HG02870 (cell line): Measurements from ENCODE around the gene S100G.
"Not testable (repeated sequence)": the region's sequence is repeated elsewhere in the genome, so short reads cannot be mapped to it uniquely, and the experiment has no call there.

ENCODE experiments used
- ATAC-seq: cut with Tn5 transposase; IDR thresholded peaks from one replicate; pipeline ENCODE4 v1.9.1; 2021; ENCODE audit warnings: mild to moderate bottlenecking, moderate library complexity; ENCODE audit not compliant: unreplicated experiment

S100G gene

GRCh38 chrX:16649858-16650257 is at the start of gene S100G:
S100G (plus strand) TSS chrX:16650158; CDS start chrX:16651007, 849 bp downstream.
- ATAC-seq: no peak

DNA sequence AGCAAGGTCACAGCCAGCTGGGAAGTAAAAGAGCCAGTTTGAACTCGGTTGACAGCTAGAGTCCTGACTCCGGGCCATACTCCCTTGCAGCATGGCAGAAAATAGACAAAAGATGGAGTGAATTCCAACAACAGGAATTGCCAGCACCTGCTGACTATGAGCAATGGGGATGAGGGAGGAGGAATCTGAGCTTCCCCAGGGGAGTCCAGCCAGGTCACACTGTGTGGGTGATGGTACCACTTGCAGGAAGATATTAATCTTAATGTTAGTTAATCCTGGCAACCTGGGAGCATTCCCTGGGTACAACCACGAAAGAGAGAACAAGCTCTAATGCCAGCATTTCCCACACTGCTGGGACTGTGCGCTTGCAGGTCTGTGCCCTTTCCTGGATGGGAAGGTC is 48.1 kb upstream of the S100G start:
- ATAC-seq: no peak

DNA sequence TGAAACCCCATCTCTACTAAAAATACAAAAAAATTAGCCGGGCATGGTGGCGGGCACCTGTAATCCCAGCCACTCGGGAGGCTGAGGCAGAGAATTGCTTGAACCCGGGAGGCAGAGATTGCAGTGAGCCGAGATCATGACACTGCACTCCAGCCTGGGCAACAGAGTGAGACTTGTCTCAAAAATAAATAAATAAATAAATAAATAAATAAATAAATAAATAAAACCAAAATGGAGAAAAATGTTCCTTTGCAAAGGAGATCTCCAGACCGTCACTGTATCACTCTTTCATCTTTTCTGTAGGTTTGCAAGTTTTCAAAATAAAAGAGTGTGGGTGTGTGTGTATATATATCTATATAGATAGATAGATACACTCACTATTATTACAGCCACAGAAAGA is 46.7 kb upstream of the S100G start:
- ATAC-seq: not testable (repeated sequence)

- ATAC-seq: no peak
These were observed 46.1 kb upstream of the S100G start for GRCh38 chrX:16603822-16604221.

- ATAC-seq: no peak
These were observed 45.6 kb upstream of the S100G start for GRCh38 chrX:16604337-16604736.

DNA sequence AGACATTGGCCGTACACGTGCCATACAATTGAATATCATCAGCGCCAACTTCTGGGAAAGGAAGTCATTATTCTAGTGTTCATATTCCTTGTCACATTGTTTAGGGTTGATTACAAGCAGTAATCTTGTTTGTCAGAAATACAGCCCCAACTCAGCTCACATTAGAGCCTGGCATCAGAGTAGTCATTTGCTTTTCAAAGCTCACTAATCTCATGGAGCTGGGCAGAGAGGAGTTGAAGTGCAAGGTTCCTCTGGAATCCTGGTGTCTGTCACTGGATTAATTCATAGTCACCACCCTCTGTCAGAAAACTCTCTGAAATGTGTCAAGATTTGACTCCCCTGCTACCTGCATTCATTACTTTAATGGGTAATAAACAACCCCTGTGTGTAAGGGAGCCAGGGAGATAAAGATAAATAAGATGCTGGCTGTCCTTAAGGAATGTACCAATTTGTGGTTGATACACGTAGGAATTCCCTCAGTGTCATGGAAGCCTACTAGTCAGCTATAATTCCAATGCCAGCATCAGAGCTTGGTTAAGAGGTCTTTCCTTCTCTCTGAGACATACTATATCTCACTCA is 43.7 kb upstream of the S100G start:
- no peak for ATAC-seq

- ATAC-seq: no peak
These were observed 39.8 kb upstream of the S100G start for GRCh38 chrX:16610121-16610621.

DNA sequence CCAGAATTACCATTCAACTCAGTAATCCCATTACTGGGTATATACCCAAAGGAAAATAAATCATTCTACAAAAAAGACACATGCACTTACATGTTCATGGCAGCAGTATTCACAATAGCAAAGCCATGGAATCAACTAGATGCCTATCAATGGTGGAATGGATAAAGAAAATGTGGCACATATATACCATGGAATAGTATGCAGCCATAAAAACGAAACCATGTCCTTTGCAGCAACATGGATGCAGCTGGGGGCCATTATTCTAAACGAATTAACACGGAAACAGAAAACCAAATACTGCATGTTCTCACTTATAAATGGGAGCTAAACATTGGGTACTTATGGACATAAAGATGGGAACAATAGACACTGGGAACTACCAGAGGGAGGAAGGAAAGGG is 39.3 kb upstream of the S100G start:
- ATAC-seq: not testable (repeated sequence)

DNA sequence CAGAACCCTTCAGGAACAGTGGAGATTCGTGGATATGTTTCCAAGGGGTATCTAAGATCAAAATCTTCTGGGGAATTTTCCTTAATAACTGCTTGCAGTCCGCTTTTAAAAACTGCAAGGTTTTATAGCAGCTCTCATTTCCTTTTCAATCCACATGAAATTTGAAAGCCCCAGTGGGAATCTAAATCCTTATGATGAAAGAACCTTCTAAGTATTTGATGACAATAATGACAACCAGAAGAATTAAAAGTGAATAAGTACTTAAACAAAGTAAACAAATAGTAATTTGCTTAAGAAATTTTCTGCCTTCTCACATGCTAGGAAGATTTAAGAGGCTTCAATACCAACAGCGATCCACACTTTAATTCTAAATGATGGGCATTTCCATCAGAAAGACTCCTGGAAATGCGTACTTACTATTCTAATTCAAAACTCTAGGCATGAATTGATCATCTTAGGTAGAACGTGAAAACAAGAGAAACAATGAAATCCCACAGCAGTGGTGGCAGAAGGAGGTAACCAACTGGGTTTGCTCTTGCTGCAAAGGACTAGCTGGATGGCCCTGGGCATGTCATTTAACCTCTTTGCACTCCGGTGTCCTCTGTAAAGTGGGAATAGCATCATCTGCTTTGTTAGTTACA is 37.6 kb upstream of the S100G start:
- ATAC-seq: no peak

DNA sequence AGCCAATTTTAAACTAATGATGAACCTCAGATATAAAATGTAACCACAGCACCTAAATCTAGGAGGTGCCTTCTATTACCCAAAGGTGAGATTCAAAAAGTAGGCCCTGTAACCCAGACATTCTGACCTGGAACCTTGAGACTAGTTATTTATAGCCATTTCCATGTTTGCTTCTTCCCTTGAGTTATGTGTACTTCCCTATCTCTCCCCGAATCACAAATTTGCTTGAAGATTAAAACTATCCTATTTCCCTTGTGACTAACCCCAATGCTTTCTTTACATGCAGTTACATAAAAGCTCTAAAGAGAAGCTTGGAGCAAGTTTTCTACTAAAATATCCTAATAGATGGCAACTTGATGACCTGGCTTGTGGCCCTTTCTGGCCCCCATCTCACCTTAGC is 32.6 kb upstream of the S100G start:
- no peak for ATAC-seq

DNA sequence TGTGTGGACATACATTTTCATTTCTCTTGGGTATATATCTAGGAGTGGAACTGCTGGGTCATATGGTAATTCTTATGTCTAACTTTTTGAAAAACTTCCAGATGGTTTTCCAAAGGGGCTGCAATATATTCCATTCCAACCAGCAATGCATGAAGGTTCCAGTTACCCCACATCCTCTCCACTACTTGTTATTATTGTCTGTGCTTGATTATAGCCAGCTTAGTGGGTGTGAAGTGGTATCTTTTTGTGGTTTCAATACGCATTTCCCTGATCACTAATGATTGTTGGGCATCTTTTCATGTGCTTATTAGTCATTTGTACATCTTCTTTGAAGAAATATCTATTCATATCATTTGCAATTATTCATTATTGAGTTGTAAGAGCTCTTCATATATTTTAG is 31.5 kb upstream of the S100G start:
- ATAC-seq: no peak

DNA sequence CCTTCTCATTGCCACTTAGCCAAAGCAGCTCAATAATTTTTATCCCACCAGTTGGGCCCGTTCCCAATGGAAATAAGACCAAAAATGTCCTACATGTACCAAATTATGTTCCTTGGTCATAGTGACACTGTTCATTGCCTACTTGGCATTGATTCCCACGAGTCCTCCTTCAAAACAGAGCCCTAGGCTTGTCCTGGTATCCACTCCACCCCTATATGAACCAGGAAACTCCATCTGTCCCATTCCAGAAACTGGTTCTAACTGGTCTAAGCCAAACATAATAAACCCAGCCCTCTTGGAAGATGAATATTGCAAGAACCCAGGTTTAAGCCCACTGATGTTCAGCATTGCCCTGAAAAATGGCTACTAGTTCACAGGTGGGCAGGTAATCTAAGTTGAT is 30.9 kb upstream of the S100G start:
- no peak for ATAC-seq

GRCh38 chrX:16628511-16628910 is 21.4 kb upstream of the S100G start:
- ATAC-seq: not testable (repeated sequence)

DNA sequence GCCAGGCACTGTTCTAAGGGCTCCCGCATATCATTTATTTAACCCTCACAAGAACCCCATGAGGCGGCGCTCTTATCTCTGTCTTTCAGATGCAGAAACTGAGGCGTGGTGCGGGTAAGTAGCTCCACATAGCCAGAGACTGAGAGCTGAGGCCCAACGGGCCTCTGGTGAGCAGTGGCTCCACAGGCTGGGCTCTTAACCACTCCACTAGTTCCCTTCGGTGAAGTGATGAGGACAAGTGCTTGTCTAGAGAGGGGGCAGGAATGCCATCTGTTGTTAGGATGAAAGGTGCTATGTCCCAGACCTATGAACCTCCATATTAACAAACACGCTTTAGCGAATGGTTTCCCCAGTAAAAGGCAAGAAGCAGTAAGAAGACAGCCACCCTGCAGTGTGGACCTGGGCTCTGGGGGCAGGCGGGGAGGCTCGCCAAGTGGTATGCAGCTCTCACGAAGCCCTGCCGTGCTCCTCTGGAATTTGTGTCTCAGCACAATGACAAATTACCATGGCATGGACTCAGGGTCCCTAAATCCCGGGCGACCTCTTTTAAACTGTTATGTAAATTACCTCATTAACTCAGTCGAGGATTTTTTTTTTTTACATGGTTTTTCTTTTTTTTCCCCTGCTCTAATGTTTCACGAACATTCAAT is 20.9 kb upstream of the S100G start:
- no peak for ATAC-seq

GRCh38 chrX:16629909-16630308 is 20.0 kb upstream of the S100G start:
- no peak for ATAC-seq

DNA sequence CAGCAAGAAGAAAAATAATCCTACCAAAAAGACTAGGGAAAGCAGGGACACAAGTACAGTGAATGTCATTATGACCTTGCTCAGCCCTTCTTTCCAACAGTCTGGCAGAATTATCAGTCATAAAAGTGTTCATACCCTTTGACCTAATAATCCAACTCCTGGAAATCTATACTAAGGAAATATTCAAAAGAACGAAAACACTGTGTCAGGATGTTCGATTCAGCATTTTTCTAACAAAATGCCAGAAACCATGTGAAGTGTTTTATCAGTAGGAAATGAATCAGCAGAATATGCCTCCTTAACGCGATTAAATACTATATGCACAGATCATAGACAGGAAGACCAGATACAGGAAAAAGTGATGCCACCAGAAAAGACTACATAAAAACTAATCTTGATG is 16.2 kb upstream of the S100G start:
- no peak for ATAC-seq

DNA sequence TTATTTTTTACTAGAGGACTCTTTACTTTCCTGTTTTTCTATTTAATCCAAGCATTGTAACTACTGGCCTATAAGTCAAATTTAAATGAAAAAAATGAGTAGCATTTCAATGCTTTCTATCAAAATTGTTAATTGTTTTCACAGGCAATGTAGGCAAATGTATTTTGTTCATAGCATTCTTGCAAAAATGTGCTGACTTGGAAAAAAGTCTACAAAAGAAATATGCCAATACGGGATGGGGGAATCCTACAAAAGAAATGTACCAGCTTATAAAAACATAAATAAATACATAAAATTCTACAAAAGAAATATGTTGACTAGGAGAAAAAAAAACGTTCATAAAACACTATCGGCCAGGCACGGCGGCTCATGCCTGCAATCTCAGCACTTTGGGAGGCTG is 14.9 kb upstream of the S100G start:
- no peak for ATAC-seq

- ATAC-seq: no peak
These were observed 14.4 kb upstream of the S100G start for GRCh38 chrX:16635596-16635995.

- ATAC-seq: no peak
These were observed 11.4 kb upstream of the S100G start for GRCh38 chrX:16638533-16638932.

DNA sequence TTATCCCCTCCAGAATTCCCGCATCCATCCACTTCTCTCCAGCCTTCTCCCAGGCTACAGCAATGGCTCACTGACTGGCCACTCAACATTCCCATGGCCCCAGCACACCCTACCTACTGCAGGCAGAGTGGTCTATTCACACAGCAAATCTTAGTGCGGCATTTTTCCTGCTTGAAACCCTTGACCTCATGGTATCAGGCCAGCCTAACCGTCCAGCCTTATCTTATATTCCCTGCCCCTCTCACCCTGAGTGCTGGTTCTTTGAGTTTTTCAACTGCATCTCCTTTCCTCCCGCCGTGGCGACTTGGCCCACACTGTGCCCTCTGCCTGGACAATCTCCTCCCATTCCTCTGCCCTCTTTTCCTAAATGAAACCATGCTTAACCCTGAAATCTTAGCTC is 10.0 kb upstream of the S100G start:
- ATAC-seq: no peak

- ATAC-seq: no peak
These were observed 9.1 kb upstream of the S100G start for GRCh38 chrX:16640823-16641222.

GRCh38 chrX:16643176-16643575 is 6.8 kb upstream of the S100G start:
- ATAC-seq: no peak
